HepG2 (cell line): ENCODE data around the gene GNG4. TPM values are rescaled to one million over a fixed set of nuclear protein-coding genes. Genes with fewer than 3 reads are reported as not detected.

Experiments used
- ERF ChIP-seq: IDR thresholded peaks from 2 replicates; pipeline ENCODE4 v1.6.1; 2018; ENCODE audit warnings: missing biosample characterization, missing genetic modification reagents
- SP5 ChIP-seq: IDR thresholded peaks from 2 replicates; pipeline ENCODE4 v1.6.1; 2016; ENCODE audit warnings: low read depth, borderline replicate concordance
- polyA plus RNA-seq, 8 experiments: library from polyadenylated mRNA; depleted of rRNA in 3 of 8; stranded (reverse) in 7 of 8; unstranded in 1 of 8; fragments of >200 nt; fragmentation: Illumina TruSeq in 4 of 8; extraction: Trizol in 4 of 8; gene quantifications; 2 replicates each; pipeline versions ENCODE4 v1.2.1 to v1.2.3, GENCODE V29; 2011 to 2016; ENCODE audit warnings: low read depth in 4 of 8, missing spikeins in 1 of 8, mixed read lengths in 1 of 8; ENCODE audit not compliant: insufficient read depth in 1 of 8
- total RNA-seq, 5 experiments: library from RNA; depleted of rRNA; stranded (reverse); fragments of >200 nt; fragmentation: Illumina TruSeq; extraction: Trizol; gene quantifications; 2 replicates each; pipeline ENCODE4 v1.2.3, GENCODE V29; 2016; ENCODE audit warnings: low read depth in 1 of 5
- TF ChIP-seq, protein P1 (sequence below): sonication (generic); formaldehyde crosslinking; IDR thresholded peaks from 2 replicates; pipeline ENCODE4 v1.5.1; 2020; ENCODE audit warnings: mild to moderate bottlenecking, missing genetic modification reagents, moderate library complexity
- TF ChIP-seq, protein P2 (sequence below): sonication (generic); formaldehyde crosslinking; IDR thresholded peaks from 2 replicates; pipeline ENCODE4 v1.4.0; 2020; ENCODE audit warnings: low read depth, missing genetic modification reagents
- TF ChIP-seq, protein P3 (sequence below): sonication (generic); formaldehyde crosslinking; IDR thresholded peaks from 2 replicates; pipeline ENCODE4 v1.4.0; 2020; ENCODE audit warnings: mild to moderate bottlenecking, missing genetic modification reagents
- TF ChIP-seq, protein P4 (sequence below): sonication (generic); formaldehyde crosslinking; IDR thresholded peaks from 2 replicates; pipeline ENCODE4 v1.4.0; 2020; ENCODE audit warnings: missing genetic modification reagents
- TF ChIP-seq, protein P5 (sequence below): IDR thresholded peaks from 2 replicates; pipeline ENCODE4 v1.6.1; 2018; ENCODE audit warnings: missing genetic modification reagents, mild to moderate bottlenecking, missing compliant biosample characterization
- TF ChIP-seq, protein P6 (sequence below): sonication (generic); formaldehyde crosslinking; IDR thresholded peaks from 2 replicates; pipeline ENCODE4 v1.4.0; 2020; ENCODE audit warnings: mild to moderate bottlenecking, missing genetic modification reagents
- TF ChIP-seq, protein P7 (sequence below): sonication (generic); formaldehyde crosslinking; IDR thresholded peaks from 2 replicates; pipeline ENCODE4 v1.8.0; 2022; ENCODE audit warnings: mild to moderate bottlenecking, missing genetic modification reagents, borderline replicate concordance
- TF ChIP-seq, protein P8 (sequence below): sonication (generic); formaldehyde crosslinking; IDR thresholded peaks from 2 replicates; pipeline ENCODE4 v1.9.0; 2021; ENCODE audit warnings: missing genetic modification reagents, mild to moderate bottlenecking, borderline replicate concordance

The GNG4 gene
- total and polyA plus RNA-seq, 2 of the 13 experiments (the other 11 are each of a cell fraction or from before 2014, with no cell fraction given), result 27.1 to 69.5 TPM

DNA sequence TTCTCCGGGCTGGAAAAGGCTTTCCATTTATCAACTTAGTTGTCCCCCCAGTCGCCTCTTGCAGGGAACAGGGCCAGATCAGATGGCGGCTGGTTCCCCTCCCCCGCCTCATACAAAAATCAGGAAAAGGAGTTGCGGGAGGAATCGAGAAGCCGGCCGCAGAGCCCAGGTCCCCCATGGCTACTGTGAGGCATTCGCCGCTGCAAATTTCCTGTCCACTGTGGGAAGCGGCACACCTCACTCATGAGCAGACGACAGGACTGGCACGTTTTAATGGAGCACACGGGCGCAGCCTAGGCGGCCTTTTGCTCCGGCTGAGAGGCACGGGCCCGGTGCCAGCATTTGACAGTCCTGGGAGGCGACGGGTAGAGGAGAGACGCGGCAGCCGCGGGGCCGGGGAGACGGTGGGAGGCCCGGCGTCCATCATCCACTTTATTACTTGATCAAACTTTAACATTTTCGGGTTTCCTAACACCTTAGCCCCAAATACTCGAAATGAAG is 1.1 kb downstream of the GNG4 start (continued):
- TF ChIP-seq, protein P1, sequence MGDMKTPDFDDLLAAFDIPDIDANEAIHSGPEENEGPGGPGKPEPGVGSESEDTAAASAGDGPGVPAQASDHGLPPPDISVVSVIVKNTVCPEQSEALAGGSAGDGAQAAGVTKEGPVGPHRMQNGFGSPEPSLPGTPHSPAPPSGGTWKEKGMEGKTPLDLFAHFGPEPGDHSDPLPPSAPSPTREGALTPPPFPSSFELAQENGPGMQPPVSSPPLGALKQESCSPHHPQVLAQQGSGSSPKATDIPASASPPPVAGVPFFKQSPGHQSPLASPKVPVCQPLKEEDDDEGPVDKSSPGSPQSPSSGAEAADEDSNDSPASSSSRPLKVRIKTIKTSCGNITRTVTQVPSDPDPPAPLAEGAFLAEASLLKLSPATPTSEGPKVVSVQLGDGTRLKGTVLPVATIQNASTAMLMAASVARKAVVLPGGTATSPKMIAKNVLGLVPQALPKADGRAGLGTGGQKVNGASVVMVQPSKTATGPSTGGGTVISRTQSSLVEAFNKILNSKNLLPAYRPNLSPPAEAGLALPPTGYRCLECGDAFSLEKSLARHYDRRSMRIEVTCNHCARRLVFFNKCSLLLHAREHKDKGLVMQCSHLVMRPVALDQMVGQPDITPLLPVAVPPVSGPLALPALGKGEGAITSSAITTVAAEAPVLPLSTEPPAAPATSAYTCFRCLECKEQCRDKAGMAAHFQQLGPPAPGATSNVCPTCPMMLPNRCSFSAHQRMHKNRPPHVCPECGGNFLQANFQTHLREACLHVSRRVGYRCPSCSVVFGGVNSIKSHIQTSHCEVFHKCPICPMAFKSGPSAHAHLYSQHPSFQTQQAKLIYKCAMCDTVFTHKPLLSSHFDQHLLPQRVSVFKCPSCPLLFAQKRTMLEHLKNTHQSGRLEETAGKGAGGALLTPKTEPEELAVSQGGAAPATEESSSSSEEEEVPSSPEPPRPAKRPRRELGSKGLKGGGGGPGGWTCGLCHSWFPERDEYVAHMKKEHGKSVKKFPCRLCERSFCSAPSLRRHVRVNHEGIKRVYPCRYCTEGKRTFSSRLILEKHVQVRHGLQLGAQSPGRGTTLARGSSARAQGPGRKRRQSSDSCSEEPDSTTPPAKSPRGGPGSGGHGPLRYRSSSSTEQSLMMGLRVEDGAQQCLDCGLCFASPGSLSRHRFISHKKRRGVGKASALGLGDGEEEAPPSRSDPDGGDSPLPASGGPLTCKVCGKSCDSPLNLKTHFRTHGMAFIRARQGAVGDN, result peak; percentile 54; the same call in 1 of the 2 replicates
- TF ChIP-seq, protein P2, sequence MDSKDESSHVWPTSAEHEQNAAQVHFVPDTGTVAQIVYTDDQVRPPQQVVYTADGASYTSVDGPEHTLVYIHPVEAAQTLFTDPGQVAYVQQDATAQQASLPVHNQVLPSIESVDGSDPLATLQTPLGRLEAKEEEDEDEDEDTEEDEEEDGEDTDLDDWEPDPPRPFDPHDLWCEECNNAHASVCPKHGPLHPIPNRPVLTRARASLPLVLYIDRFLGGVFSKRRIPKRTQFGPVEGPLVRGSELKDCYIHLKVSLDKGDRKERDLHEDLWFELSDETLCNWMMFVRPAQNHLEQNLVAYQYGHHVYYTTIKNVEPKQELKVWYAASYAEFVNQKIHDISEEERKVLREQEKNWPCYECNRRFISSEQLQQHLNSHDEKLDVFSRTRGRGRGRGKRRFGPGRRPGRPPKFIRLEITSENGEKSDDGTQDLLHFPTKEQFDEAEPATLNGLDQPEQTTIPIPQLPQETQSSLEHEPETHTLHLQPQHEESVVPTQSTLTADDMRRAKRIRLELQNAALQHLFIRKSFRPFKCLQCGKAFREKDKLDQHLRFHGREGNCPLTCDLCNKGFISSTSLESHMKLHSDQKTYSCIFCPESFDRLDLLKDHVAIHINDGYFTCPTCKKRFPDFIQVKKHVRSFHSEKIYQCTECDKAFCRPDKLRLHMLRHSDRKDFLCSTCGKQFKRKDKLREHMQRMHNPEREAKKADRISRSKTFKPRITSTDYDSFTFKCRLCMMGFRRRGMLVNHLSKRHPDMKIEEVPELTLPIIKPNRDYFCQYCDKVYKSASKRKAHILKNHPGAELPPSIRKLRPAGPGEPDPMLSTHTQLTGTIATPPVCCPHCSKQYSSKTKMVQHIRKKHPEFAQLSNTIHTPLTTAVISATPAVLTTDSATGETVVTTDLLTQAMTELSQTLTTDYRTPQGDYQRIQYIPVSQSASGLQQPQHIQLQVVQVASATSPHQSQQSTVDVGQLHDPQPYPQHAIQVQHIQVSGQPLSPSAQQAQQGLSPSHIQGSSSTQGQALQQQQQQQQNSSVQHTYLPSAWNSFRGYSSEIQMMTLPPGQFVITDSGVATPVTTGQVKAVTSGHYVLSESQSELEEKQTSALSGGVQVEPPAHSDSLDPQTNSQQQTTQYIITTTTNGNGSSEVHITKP, result no peak; the same call in 1 of the 2 replicates
- TF ChIP-seq, protein P3, sequence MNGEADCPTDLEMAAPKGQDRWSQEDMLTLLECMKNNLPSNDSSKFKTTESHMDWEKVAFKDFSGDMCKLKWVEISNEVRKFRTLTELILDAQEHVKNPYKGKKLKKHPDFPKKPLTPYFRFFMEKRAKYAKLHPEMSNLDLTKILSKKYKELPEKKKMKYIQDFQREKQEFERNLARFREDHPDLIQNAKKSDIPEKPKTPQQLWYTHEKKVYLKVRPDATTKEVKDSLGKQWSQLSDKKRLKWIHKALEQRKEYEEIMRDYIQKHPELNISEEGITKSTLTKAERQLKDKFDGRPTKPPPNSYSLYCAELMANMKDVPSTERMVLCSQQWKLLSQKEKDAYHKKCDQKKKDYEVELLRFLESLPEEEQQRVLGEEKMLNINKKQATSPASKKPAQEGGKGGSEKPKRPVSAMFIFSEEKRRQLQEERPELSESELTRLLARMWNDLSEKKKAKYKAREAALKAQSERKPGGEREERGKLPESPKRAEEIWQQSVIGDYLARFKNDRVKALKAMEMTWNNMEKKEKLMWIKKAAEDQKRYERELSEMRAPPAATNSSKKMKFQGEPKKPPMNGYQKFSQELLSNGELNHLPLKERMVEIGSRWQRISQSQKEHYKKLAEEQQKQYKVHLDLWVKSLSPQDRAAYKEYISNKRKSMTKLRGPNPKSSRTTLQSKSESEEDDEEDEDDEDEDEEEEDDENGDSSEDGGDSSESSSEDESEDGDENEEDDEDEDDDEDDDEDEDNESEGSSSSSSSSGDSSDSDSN (CRISPR knock-in tag), result peak; percentile 43; the same call in 1 of the 2 replicates
- TF ChIP-seq, protein P4, sequence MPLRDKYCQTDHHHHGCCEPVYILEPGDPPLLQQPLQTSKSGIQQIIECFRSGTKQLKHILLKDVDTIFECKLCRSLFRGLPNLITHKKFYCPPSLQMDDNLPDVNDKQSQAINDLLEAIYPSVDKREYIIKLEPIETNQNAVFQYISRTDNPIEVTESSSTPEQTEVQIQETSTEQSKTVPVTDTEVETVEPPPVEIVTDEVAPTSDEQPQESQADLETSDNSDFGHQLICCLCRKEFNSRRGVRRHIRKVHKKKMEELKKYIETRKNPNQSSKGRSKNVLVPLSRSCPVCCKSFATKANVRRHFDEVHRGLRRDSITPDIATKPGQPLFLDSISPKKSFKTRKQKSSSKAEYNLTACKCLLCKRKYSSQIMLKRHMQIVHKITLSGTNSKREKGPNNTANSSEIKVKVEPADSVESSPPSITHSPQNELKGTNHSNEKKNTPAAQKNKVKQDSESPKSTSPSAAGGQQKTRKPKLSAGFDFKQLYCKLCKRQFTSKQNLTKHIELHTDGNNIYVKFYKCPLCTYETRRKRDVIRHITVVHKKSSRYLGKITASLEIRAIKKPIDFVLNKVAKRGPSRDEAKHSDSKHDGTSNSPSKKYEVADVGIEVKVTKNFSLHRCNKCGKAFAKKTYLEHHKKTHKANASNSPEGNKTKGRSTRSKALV (CRISPR knock-in tag), result 0 out of 2 replicates have a peak, but pooled peaks have one; percentile 2
- TF ChIP-seq, protein P5, sequence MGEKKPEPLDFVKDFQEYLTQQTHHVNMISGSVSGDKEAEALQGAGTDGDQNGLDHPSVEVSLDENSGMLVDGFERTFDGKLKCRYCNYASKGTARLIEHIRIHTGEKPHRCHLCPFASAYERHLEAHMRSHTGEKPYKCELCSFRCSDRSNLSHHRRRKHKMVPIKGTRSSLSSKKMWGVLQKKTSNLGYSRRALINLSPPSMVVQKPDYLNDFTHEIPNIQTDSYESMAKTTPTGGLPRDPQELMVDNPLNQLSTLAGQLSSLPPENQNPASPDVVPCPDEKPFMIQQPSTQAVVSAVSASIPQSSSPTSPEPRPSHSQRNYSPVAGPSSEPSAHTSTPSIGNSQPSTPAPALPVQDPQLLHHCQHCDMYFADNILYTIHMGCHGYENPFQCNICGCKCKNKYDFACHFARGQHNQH (CRISPR knock-in tag), result 0 out of 2 replicates have a peak, but pooled peaks have one; percentile 28
- TF ChIP-seq, protein P6, sequence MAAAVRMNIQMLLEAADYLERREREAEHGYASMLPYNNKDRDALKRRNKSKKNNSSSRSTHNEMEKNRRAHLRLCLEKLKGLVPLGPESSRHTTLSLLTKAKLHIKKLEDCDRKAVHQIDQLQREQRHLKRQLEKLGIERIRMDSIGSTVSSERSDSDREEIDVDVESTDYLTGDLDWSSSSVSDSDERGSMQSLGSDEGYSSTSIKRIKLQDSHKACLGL (CRISPR knock-in tag), result peak; percentile 1; the same call in 1 of the 2 replicates
- TF ChIP-seq ERF (0 out of 2 replicates have a peak, but pooled peaks have one; percentile 56), SP5 (no peak)
- TF ChIP-seq, protein P7, sequence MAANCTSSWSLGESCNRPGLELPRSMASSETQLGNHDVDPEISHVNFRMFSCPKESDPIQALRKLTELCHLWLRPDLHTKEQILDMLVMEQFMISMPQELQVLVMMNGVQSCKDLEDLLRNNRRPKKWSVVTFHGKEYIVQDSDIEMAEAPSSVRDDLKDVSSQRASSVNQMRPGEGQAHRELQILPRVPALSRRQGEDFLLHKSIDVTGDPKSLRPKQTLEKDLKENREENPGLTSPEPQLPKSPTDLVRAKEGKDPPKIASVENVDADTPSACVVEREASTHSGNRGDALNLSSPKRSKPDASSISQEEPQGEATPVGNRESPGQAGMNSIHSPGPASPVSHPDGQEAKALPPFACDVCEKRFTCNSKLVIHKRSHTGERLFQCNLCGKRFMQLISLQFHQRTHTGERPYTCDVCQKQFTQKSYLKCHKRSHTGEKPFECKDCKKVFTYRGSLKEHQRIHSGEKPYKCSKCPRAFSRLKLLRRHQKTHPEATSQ (CRISPR knock-in tag), result no peak
- TF ChIP-seq, protein P8, sequence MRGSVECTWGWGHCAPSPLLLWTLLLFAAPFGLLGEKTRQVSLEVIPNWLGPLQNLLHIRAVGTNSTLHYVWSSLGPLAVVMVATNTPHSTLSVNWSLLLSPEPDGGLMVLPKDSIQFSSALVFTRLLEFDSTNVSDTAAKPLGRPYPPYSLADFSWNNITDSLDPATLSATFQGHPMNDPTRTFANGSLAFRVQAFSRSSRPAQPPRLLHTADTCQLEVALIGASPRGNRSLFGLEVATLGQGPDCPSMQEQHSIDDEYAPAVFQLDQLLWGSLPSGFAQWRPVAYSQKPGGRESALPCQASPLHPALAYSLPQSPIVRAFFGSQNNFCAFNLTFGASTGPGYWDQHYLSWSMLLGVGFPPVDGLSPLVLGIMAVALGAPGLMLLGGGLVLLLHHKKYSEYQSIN (CRISPR knock-in tag), result no peak
